ENCODE measurements around the gene PLIN1.

The PLIN1 gene

DNA sequence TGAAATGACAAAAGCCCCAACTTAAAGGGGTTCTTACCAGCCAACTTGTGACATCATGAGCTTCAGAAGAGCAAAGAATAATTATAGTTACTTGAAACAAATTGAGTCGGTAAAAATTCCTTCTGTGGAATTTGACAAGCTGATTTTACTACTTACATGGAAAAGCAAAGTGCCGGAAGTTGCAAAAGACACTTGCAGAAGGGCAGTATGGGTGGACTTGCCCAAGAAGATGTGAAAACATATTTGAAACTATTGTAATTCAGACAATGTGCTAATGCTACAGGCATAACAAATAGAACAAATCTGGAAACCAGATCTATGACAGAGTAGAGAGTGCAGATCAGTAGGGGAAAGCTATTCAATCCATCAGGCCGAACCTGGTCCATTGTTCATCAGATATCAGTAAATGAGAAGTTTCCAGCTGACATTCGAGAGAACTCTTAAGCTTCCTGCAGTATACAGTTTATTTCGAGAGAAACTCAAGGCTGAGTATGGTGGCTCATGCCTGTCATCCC, 21.4 kb downstream of the PLIN1 start:
- in situ Hi-C loops (cut with HindIII; ENCODE audit: low pct_ligation_motif_present, low pct_unique_long_range_greater_than_20kb, low sequenced_read_pairs): no loop called here
- no peak for DNase-seq

DNA sequence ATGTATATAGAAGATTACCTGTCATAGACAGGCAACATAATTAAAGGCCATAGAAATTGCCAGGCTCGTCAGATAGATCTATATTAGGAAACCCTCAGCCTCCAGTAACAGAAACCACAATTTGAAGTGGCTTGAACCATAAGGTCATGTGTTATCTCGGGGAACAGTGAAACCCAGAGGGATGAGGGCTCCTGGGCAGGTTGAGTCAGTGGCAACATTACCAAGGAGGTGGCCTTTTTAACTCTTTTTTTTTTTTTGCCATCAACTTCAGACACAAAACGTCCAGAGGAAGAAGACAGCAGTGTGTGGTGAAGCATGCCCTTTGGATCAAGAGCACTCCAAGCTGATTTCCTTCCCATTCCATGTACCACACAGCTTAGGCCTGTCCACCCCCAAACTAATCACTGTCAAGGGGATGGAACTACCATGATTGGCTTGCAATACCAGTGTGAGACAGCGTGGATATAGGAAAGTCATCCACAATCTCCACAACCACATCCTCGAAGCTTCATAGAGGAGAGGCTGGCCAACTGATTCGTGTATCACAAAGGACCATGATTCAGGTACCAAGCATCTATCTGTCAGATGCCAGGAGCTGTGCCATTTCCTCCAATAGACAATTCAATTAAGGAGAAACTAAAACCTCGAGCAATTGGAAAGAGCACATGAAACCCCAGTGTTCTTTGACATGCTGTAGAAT, 22.9 kb downstream of the PLIN1 start:
- DNase-seq: no peak
- in situ Hi-C loops (cut with HindIII; ENCODE audit: low pct_ligation_motif_present, low pct_unique_long_range_greater_than_20kb, low sequenced_read_pairs): no loop called here

GRCh38 chr15:89654847-89655805, 24.0 kb downstream of the PLIN1 start, which contains the start of gene KIF7:
KIF7 (minus strand) TSS chr15:89655467; CDS start chr15:89652930, 2,537 bp downstream.
- in situ Hi-C loops (cut with HindIII; ENCODE audit: low pct_ligation_motif_present, low pct_unique_long_range_greater_than_20kb, low sequenced_read_pairs): no loop called here
- DNase-seq: peak; percentile 36

- no peak for DNase-seq
- in situ Hi-C loops (cut with HindIII; ENCODE audit: low pct_ligation_motif_present, low pct_unique_long_range_greater_than_20kb, low sequenced_read_pairs): no loop called here
These were observed 24.8 kb downstream of the PLIN1 start for GRCh38 chr15:89654301-89654761.

GRCh38 chr15:89653578-89653977, 25.6 kb downstream of the PLIN1 start:
- DNase-seq: no peak
- in situ Hi-C loops (cut with HindIII; ENCODE audit: low pct_ligation_motif_present, low pct_unique_long_range_greater_than_20kb, low sequenced_read_pairs): no loop called here

GRCh38 chr15:89652666-89653065, 26.5 kb downstream of the PLIN1 start:
- DNase-seq: no peak
- in situ Hi-C loops (cut with HindIII; ENCODE audit: low pct_ligation_motif_present, low pct_unique_long_range_greater_than_20kb, low sequenced_read_pairs): no loop called here

GRCh38 chr15:89652131-89652530, 27.0 kb downstream of the PLIN1 start:
- in situ Hi-C loops (cut with HindIII; ENCODE audit: low pct_ligation_motif_present, low pct_unique_long_range_greater_than_20kb, low sequenced_read_pairs): no loop called here
- DNase-seq: no peak

DNA sequence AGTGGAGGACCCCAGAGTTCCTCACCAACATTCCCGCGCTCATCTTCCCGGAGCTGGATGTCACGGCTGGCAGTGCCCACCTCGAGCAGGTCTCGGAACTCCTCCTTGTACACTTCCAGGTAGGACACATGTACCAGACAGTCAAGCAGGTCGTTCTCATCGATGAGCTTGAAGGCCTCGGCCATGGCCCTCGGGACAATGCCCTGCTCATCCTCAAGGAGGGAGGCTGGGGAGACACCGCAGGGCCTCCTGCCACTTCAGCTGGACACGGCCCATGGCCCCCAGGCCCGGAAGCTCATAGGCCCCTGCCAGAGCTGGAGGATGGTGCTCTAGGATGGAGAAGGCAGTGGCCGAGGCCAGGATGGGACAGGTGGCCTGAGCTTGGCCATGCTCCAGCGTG, 29.5 kb downstream of the PLIN1 start:
- no peak for DNase-seq
- in situ Hi-C loops (cut with HindIII; ENCODE audit: low pct_ligation_motif_present, low pct_unique_long_range_greater_than_20kb, low sequenced_read_pairs): no loop called here

GRCh38 chr15:89649013-89649625, 30.0 kb downstream of the PLIN1 start:
- DNase-seq: no peak
- in situ Hi-C loops (cut with HindIII; ENCODE audit: low pct_ligation_motif_present, low pct_unique_long_range_greater_than_20kb, low sequenced_read_pairs): no loop called here

DNA sequence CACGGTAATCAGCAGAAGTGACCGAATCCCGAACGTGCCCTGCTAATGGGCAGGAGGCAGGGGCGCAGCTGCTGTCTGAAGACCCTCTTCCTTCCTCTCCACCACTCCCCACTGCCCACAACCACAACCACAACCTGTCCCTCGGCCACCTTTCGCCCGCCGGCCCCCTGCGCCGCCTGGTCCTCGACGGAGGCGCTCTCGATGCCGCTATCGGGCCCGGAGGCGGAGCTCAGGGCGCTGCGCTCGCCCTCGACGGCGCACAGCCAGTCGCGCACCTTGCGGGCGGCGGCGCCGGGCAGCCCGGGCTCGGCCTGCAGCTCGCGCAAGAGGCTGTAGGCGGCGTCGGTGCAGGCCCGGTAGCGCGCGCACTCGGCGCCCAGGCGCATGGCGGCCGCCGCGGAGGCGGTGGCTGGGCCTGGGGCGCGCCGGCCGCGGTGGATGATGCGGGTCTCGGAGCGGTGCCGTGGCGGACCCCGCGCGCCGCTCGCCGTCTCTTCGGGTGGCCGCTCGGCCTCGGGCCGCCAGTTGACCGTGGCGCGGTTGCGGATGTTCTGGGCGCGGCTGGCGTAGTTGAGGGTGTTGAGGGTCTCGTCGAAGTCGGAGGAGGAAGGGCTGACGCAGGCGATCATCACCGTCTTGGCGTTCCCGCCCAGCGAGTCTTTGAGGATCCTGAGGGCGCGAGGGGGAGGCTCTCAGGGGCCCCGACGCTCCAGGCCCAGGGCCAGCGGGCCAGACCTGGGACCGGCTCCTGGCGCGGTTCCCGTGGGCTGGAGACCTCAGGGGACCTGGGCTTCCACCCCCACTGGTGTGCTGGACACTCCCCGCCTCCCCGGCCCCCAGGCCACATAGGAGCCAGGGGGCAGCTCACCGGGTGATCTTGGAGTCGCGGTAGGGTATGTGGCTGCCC, 30.8 kb downstream of the PLIN1 start:
- in situ Hi-C loops (cut with HindIII; ENCODE audit: low pct_ligation_motif_present, low pct_unique_long_range_greater_than_20kb, low sequenced_read_pairs): no loop called here
- DNase-seq: no peak

DNA sequence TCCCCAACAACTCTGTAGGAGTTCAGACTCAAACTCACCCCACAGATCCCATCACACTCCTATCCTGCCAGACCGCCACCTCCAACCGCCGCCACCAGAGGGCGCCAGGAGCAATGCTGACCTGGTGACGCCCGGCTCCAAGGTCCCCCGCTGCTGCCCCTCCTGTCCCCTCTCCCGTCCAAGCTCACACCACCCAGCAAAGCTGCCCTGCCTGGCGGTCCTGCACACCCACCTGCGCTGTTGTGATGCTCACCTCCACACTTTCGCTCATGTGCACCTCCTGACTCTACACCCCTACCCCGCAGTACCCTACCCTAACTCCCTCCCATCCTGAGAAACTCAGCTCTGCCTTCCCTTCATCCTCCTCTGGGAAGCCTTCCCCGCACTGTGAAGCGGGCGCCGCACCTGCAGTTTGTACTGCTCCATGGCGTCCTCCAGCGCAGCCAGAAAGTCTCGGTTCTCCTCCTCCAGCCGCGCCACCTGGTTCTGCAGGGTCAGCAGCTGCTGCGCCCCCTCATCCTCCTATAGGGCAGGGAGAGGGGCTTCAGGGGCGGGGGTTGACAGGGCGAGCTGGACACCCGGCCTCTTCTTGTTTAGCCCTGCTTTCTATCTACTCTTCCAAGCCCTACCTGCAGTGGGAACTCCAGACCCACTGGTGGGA, 31.8 kb downstream of the PLIN1 start:
- DNase-seq: peak; percentile 15
- in situ Hi-C loops (cut with HindIII; ENCODE audit: low pct_ligation_motif_present, low pct_unique_long_range_greater_than_20kb, low sequenced_read_pairs): no loop called here

DNA sequence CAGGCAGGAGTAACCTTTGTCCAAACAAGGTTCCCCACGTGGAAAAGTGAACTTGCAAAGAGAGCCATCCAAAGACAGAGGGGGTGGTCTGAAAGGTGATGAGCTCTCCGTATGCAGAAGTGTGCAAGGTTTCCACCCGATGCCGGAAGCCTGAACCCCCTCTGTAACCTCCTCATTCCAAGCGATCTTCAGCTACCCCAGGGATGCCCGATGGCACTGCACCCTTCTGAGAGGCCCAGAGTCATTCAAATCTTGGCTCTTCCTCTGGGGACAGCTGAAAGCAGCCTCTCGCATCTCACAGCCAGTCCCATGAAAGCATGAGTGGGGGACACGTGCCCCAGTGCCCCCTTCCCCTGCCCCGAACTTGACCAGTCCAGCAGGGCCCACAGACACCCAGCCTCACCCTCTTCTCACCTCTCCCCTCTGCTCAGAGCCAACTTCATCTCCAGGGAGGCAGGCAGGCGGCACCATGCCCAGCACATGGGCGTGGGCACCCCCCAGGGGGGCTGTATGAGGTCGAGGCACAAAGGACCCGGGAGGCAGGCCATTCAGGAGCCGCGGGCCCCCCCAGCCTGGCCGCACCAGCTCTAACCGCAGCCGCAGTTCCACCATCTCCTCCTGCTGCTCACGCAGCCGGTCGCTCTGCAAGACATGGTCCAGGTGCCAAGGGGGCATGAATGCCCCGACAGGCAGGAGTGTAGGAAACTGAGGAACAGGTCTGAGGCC, 32.6 kb downstream of the PLIN1 start:
- in situ Hi-C loops (cut with HindIII; ENCODE audit: low pct_ligation_motif_present, low pct_unique_long_range_greater_than_20kb, low sequenced_read_pairs): no loop called here

DNA sequence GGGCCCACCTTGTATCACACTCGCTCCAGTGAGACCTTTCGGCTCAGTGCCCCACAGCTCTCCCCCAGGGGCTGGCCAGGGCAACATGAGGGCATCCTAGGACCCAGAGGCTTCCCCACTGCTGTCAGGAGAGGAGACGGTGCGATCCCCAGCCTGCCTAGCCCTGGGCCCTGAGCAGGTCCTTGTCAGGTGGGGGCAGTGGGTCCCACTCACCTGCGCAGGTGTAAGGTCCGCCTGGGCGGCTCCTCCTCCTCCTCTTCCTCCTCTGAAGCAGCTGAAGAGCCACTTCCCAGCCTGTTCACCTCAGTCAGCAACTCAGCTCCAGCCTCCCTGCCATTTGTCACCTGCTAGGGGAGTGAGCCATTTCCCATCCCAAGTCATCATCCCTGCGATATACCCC, 33.5 kb downstream of the PLIN1 start:
- in situ Hi-C loops (cut with HindIII; ENCODE audit: low pct_ligation_motif_present, low pct_unique_long_range_greater_than_20kb, low sequenced_read_pairs): no loop called here
- no peak for DNase-seq

More for the DNA sequence above, 32.6 kb downstream of the PLIN1 start:
- DNase-seq: no peak

DNA sequence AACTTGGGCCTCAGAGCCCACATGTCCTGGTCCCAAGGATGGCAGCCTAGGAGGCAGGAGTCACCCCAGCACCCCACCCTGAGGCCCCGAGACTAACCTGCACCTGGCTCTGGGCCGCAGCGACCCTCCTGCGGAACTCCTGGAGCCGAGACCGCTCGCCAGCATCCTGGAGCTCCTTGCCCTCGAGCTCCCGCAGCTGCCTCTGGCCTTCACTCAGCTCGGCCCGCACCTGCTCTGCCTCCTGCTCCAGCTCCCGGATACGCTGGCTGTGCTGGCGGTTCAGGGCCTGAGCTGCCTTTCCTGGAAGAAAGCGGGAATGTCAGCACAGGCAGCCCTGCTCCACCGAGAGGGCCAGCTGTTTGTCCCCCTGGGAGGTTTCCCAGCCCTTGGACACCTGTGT, 37.1 kb downstream of the PLIN1 start:
- DNase-seq: no peak
- in situ Hi-C loops (cut with HindIII; ENCODE audit: low pct_ligation_motif_present, low pct_unique_long_range_greater_than_20kb, low sequenced_read_pairs): no loop called here

GRCh38 chr15:89641053-89641452, 38.1 kb downstream of the PLIN1 start:
- no peak for DNase-seq
- in situ Hi-C loops (cut with HindIII; ENCODE audit: low pct_ligation_motif_present, low pct_unique_long_range_greater_than_20kb, low sequenced_read_pairs): no loop called here

DNA sequence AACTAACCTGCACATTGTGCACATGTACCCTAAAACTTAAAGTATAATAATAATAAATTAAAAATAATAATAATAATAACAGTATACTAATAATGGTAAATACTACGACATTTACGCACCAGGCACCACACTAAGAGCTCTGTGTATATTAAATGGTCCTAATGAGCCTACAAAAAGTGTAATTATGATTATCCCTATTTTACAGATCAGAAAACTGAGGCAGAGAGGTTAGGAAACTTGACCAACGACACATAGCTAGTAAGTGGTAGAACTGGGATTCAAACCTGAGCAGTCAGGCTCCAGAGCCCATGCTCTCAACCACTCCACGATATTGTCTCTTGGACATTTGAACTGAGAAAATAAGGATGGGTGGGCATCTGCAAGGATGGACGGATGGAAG, 38.9 kb downstream of the PLIN1 start:
- in situ Hi-C loops (cut with HindIII; ENCODE audit: low pct_ligation_motif_present, low pct_unique_long_range_greater_than_20kb, low sequenced_read_pairs): no loop called here
- no peak for DNase-seq

- in situ Hi-C loops (cut with HindIII; ENCODE audit: low pct_ligation_motif_present, low pct_unique_long_range_greater_than_20kb, low sequenced_read_pairs): no loop called here
- DNase-seq: no peak
These were observed 45.6 kb downstream of the PLIN1 start for GRCh38 chr15:89633585-89633984.

All from ACHN (cell line).